ENCODE data around the gene HERPUD2. TPM values are rescaled to one million over a fixed set of nuclear protein-coding genes. Genes with fewer than 3 reads are reported as not detected.

The HERPUD2 gene
- total and polyA plus RNA-seq, 2 of the 4 experiments (the other 2 are of a cell fraction): 22.2 to 27.2 TPM

DNA sequence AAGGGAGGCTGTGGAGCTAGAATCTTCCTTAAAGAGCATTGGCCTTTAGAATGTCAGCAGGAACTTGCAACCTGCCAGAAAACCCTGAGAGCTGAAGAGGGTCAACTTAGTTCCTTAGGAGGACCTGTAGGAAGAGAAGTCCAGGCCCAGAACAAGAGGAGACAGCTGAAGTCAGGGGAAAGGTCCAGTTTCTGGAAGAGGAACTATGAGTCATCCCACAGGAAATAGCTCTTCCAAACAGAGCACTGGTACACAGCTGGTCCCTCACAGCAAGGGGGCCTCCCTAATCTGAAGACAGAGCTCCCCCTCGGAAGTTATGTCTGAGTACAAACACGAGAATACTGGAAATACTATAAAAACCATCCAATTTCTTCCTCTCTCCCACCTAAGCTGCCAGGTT, 98.9 kb downstream of the HERPUD2 start:
- Histone ChIP-seq H3K79me1 (ENCODE audit: low read depth in 1 of 2, low read length in 2 of 2) (no peaks in the 10 kb centered on the region), H3K56ac (ENCODE audit: extremely low read depth, insufficient read depth, low read length) (no peak overlapping the region), H2BK15ac (ENCODE audit: low read depth, low read length) (no peak overlapping the region; the same call in 2 of the 3 replicates), H3K27me3 (ENCODE audit: control insufficient read depth, insufficient read depth, low read length) (no peaks in the 10 kb centered on the region), H3K14ac (replicated peaks; ENCODE audit: low read depth, low read length) (peak overlapping the region; percentile 79), H4K91ac (ENCODE audit: insufficient read depth, low read depth, low read length) (no peak overlapping the region; the same call in 1 of the 2 replicates), H2AFZ (replicated peaks; ENCODE audit: low read length, poor library complexity) (peak overlapping the region; percentile 80), H2AK5ac (ENCODE audit: low read depth, low read length) (no peak overlapping the region), H3K23ac (ENCODE audit: low read depth, low read length) (0 out of 2 replicates have a peak overlapping the region, but pooled peaks have one; percentile 12), H3K18ac (ENCODE audit: low read depth, low read length) (peak overlapping the region; percentile 34; the same call in 1 of the 2 replicates), H3K4ac (ENCODE audit: low read depth, low read length) (peak overlapping the region; percentile 34), H3K4me1 (ENCODE audit: control insufficient read depth, insufficient read depth, low read length) (peaks cover 8% of the 10 kb centered on the region), H2BK20ac (ENCODE audit: low read depth, low read length) (peak overlapping the region; percentile 69), H3K36me3 (ENCODE audit: control insufficient read depth, insufficient read depth, low read length) (no peaks in the 10 kb centered on the region), H3K4me3 (ENCODE audit: insufficient read depth, low read depth, low read length) (no peak overlapping the region), H2AK9ac (replicated peaks; ENCODE audit: low read depth, low read length, poor library complexity) (no peak overlapping the region), H4K8ac (ENCODE audit: low read depth in 2 of 2, low read length in 2 of 2) (peak overlapping the region; percentile 35 to 55; a peak in 3 of 4 replicates), H3K27ac (ENCODE audit: insufficient read depth, low read length) (peak overlapping the region; percentile 43; the same call in 1 of the 2 replicates), H4K5ac (ENCODE audit: low read depth, low read length) (peak overlapping the region; percentile 16; the same call in 1 of the 2 replicates), H4K20me1 (ENCODE audit: insufficient read depth, low read length) (no peaks in the 10 kb centered on the region), H2BK120ac (ENCODE audit: low read depth, low read length) (peak overlapping the region; percentile 83), H3K4me2 (ENCODE audit: low read depth, low read length) (no peak overlapping the region), H3K9ac (ENCODE audit: low read depth, low read length) (no peak overlapping the region), H3K9me1 (ENCODE audit: insufficient read depth, low read length) (0 out of 2 replicates have a peak, but pooled peaks cover 3% of the 10 kb centered on the region), H3K9me3 (ENCODE audit: control insufficient read depth, insufficient read depth, low read length) (no peaks in the 10 kb centered on the region), H2BK5ac (ENCODE audit: low read depth, low read length, poor library complexity, severe bottlenecking) (no peak overlapping the region)
- dilution Hi-C loops (cut with HindIII; ENCODE audit: low sequenced_read_pairs, unreplicated experiment): no loop called here
- ChIA-PET POLR2A (ENCODE audit: unreplicated experiment) (interaction anchor here (0.6 kb wide), 1 partner anchor 10 kb away, joined by 4 read pairs; no protein-coding TSS in a partner anchor), CTCF (interaction anchor here (0.6 to 0.9 kb wide), 5 partner anchors 12 to 723 kb away, joined by 3 to 4 read pairs (median 3); no protein-coding TSS in a partner anchor)
- ATAC-seq (ENCODE audit: low read depth): peak; percentile 97
- peak; percentile 61 for DNase-seq
- intact Hi-C loops (cut with micrococcal nuclease): no loop called here
- in situ Hi-C loops (cut with MboI; ENCODE audit: low sequenced_read_pairs): no loop called here
- no TSS peak for BruUV-seq (replicated peaks)
- 0 out of 2 replicates have a peak, but pooled peaks have one; percentile 33 for TF ChIP-seq FOS (IDR thresholded peaks at IDR 0.05; ENCODE audit: low read depth, low read length)
- TF ChIP-seq, protein P1, sequence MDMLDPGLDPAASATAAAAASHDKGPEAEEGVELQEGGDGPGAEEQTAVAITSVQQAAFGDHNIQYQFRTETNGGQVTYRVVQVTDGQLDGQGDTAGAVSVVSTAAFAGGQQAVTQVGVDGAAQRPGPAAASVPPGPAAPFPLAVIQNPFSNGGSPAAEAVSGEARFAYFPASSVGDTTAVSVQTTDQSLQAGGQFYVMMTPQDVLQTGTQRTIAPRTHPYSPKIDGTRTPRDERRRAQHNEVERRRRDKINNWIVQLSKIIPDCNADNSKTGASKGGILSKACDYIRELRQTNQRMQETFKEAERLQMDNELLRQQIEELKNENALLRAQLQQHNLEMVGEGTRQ (IDR thresholded peaks at IDR 0.05; ENCODE audit: low read depth, low read length): no peak
- TF ChIP-seq POLR2A (IDR thresholded peaks at IDR 0.05; ENCODE audit: low read depth, low read length): no peak
- no peak for TF ChIP-seq MAZ (IDR thresholded peaks at IDR 0.05; ENCODE audit: borderline replicate concordance, low read depth, low read length)
- no CpG with 5 or more reads among the region's 2 CpGs for WGBS, 2 experiments (ENCODE audit: extremely low coverage in 2 of 2, insufficient read length in 1 of 2)
